Cardiac muscle cell (in vitro differentiated cells and primary cell): ENCODE data around the gene AAK1. TPM values are rescaled to one million over a fixed set of nuclear protein-coding genes. Genes with fewer than 3 reads are reported as not detected.

ENCODE experiments used
- DNase-seq, 2 donors: peaks; one replicate each; pipeline versions ENCODE4 v3.0.0 to v3.0.0-alpha.2; 2010 to 2017; ENCODE audit warnings: low read depth in 1 of 2, low spot score in 1 of 2
- H3K27ac ChIP-seq: fragments of 200-600 bp; sonication (generic); 2 replicates; pipeline ENCODE4 v1.5.1; 2016
- H3K27me3 ChIP-seq: fragments of 200-600 bp; sonication (generic); 2 replicates; pipeline ENCODE4 v1.6.0; 2016; ENCODE audit warnings: control low read depth
- H3K36me3 ChIP-seq: fragments of 200-600 bp; sonication (generic); 2 replicates; pipeline ENCODE4 v1.5.1; 2016; ENCODE audit warnings: control low read depth
- H3K4me1 ChIP-seq: fragments of 200-600 bp; sonication (generic); 2 replicates; pipeline ENCODE4 v1.8.1; 2017; ENCODE audit warnings: low read depth, mild to moderate bottlenecking, mixed run types
- H3K4me3 ChIP-seq: fragments of 200-600 bp; sonication (generic); 2 replicates; pipeline ENCODE4 v1.5.1; 2016; ENCODE audit warnings: mild to moderate bottlenecking
- H3K9me3 ChIP-seq: fragments of 200-600 bp; sonication (generic); 2 replicates; pipeline ENCODE4 v1.5.1; 2017; ENCODE audit warnings: low read depth, mild to moderate bottlenecking, control low read depth
- polyA plus RNA-seq: library from polyadenylated mRNA; unstranded; fragments of >200 nt; fragmentation: Nextera tagmentation; extraction: Ambion mirVana; gene quantifications from 2 replicates; pipeline ENCODE4 v1.2.1, GENCODE V29; 2016
- total RNA-seq: library from RNA; depleted of rRNA; stranded (reverse); fragments of >200 nt; gene quantifications from 2 replicates; pipeline ENCODE4 v1.2.3, GENCODE V29; 2016
- TF ChIP-seq, protein P1 (sequence below): IDR thresholded peaks from 2 replicates; pipeline ENCODE4 v1.5.1; 2012; ENCODE audit warnings: low read depth, mild to moderate bottlenecking, low read length

Gene AAK1
- total and polyA plus RNA-seq, 2 experiments from 2014 or later = 50.0 to 50.3 TPM

DNA sequence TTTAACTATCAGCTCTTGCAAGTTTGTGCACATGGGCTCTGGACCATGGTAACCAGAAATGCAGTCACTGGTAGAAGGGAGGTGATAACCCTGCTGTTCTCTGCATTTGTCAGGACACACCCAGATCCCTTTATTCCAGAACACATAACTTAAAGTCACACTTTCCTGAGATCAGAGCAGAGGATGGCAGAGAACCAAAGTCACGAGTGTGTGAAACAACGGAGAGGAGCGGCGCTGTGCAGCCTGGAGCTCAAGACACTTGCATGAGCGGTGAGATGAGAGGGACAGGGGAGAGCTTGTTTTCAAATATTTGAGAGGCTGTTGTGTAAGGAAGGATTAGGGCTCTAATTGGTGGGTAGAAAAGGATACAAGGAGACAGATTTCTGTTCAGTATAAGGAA lies 43.3 kb upstream of the AAK1 start:
- H3K36me3 ChIP-seq = no peaks in the 10 kb centered on the region
- H3K4me1 ChIP-seq = peaks cover 10% of the 10 kb centered on the region
- no peaks in the 10 kb centered on the region for H3K27me3 ChIP-seq
- H3K4me3 ChIP-seq = no peak overlapping the region
- no peak overlapping the region for H3K27ac ChIP-seq
- H3K9me3 ChIP-seq = no peaks in the 10 kb centered on the region
- no peak for DNase-seq
- TF ChIP-seq, protein P1, sequence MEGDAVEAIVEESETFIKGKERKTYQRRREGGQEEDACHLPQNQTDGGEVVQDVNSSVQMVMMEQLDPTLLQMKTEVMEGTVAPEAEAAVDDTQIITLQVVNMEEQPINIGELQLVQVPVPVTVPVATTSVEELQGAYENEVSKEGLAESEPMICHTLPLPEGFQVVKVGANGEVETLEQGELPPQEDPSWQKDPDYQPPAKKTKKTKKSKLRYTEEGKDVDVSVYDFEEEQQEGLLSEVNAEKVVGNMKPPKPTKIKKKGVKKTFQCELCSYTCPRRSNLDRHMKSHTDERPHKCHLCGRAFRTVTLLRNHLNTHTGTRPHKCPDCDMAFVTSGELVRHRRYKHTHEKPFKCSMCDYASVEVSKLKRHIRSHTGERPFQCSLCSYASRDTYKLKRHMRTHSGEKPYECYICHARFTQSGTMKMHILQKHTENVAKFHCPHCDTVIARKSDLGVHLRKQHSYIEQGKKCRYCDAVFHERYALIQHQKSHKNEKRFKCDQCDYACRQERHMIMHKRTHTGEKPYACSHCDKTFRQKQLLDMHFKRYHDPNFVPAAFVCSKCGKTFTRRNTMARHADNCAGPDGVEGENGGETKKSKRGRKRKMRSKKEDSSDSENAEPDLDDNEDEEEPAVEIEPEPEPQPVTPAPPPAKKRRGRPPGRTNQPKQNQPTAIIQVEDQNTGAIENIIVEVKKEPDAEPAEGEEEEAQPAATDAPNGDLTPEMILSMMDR = no peak

DNA sequence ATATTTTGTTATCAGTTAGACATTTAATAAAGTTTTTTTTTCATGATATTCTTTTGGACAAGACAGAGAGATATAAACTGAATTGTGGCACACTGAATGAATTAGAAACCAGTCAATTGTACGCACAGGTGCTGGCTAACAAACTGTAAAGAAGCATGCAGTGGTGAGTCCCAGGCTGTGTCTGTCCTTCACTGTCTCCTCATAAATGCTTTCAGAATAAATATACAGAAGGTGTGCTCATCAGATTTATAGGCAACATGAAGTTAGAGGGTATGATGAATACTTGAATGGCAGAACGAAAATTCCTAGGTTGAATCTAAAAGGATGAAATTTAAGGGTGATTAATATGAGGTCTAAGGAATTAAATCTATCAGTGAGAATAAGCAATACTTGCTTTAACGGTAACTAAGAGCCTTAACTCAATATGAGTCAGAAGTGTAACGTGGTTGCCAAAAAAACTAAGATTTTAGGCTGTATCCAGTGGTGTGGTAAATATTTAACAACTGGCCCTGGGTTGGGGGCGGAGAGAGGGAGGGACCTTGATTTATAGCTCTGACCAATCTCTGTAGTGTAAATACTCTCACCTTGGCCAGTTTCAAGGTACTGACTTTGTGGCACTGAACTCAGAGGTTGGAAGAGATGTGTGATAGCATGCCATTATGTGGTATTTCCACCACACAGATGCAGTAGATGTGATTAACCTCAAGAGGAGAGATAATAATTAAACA lies 41.9 kb upstream of the AAK1 start:
- H3K9me3 ChIP-seq = no peaks in the 10 kb centered on the region
- H3K4me3 ChIP-seq = no peak overlapping the region
- H3K36me3 ChIP-seq = no peaks in the 10 kb centered on the region
- TF ChIP-seq, protein P1 = no peak
- DNase-seq = peak in 1 of 2 donors; percentile 70
- H3K27ac ChIP-seq = no peak overlapping the region
- peaks cover 10% of the 10 kb centered on the region for H3K4me1 ChIP-seq
- no peaks in the 10 kb centered on the region for H3K27me3 ChIP-seq

DNA sequence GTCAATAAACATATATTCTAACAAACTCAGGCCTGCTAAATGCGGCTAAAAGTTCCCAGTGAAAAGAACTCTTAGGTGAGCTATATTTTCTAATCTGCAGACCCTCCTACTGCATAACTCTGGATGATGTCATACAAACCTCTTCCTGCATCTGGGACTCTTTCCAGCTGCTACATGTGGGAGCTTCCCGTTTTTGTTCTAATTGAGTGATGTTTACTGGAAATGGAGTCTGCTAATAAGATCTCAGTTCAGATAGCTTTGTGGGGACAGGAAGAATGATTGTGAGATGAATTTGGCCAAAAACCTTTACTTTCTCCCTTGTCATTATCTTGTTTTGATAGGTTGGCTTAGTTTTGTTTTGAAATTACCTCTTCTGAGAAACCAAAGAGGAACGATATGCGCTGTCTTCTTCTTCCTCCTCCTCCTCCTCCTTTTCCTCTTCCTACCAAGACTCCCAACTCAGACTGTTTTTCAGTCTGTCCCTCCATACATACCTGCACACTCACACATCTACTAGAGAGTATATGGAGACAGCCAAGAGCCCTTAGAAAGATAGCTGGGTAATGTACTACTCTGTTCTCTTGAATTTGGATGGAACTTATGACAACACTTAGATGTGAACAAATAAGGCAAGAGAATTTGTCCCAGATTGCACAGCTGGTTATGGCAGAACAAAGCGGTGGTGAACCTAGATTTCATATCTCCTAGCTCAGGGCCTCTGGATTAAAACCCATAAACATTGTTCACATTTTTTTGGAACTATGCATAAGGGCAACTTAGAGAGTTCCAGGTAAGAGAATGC lies 39.8 kb upstream of the AAK1 start:
- no peak overlapping the region for H3K4me3 ChIP-seq
- DNase-seq = peak in 1 of 2 donors; percentile 94
- H3K27ac ChIP-seq = peak overlapping the region; percentile 24
- no peaks in the 10 kb centered on the region for H3K36me3 ChIP-seq
- TF ChIP-seq, protein P1 = no peak
- no peaks in the 10 kb centered on the region for H3K9me3 ChIP-seq
- peaks cover 10% of the 10 kb centered on the region for H3K4me1 ChIP-seq
- no peaks in the 10 kb centered on the region for H3K27me3 ChIP-seq

DNA sequence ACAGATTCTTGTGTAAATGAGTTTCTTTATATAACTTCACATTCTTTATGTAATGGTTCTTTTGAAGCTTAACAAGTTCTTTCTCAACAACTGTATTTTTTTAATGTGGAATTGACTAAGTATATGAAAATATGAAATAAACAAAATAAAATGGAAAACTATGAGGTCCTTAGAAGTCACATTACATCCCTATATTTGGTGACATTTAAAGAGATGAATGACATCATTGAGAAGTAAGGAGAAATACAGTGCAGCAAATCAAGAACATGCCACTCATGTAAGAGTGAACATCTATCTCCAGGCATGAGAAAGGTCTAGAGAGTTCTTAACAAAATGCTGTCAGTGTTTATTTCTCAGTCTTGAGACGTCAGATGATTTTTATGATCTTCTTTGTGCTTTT lies 39.0 kb upstream of the AAK1 start:
- Histone ChIP-seq H3K9me3 (no peaks in the 10 kb centered on the region), H3K4me3 (no peak overlapping the region), H3K36me3 (no peaks in the 10 kb centered on the region), H3K27ac (no peak overlapping the region), H3K27me3 (no peaks in the 10 kb centered on the region), H3K4me1 (peaks cover 10% of the 10 kb centered on the region)
- TF ChIP-seq, protein P1 = no peak
- no peak for DNase-seq

DNA sequence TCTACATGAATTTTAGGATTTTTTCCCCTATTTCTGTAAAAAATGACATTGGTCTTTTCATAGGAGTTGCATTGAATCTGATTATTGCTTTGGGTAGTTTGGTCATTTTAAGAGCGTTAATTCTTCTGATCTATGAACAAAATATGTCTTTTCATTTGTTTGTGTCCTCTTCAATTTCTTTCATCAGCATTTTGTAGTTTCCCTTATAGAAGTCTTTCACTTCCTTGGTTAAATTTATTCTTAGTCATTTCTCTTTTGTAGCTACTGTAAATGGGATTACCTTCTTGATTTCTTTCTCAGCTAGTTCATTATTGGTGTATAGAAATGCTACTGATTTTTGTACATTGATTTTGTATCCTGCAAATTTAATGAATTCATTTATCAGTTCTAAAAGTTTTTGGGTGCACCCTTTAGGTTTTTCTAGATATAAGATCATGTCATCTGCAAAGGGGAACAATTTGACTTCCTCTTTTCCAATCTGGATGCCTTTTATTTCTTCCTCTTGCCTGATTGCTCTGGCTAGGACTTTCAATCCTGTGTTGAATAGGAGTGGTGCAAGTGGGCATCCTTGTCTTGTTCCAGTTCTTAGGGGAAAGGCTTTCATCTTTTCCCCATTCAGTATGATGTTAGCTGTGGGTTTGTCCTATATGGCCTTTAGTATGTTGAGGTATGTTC lies 36.6 kb upstream of the AAK1 start:
- H3K4me1 ChIP-seq = peaks cover 20% of the 10 kb centered on the region
- no peaks in the 10 kb centered on the region for H3K36me3 ChIP-seq
- TF ChIP-seq, protein P1 = no peak
- no peaks in the 10 kb centered on the region for H3K9me3 ChIP-seq
- H3K27me3 ChIP-seq = no peaks in the 10 kb centered on the region
- H3K27ac ChIP-seq = no peak overlapping the region
- no peak for DNase-seq
- H3K4me3 ChIP-seq = no peak overlapping the region
